GM18858 (cell line): ENCODE measurements around the gene USP13.

Experiments
- ATAC-seq: cut with Tn5 transposase; IDR thresholded peaks from one replicate; pipeline ENCODE4 v1.9.1; 2021; ENCODE audit not compliant: unreplicated experiment

USP13 gene

GRCh38 chr3:179791793-179792192 lies 139.0 kb downstream of the USP13 start:
- no peak for ATAC-seq

- no peak for ATAC-seq
Measured at GRCh38 chr3:179794355-179794754, 141.5 kb downstream of the USP13 start.

GRCh38 chr3:179796421-179796820 lies 143.6 kb downstream of the USP13 start:
- ATAC-seq, result no peak

- no peak for ATAC-seq
Measured at GRCh38 chr3:179797192-179797591, 144.4 kb downstream of the USP13 start.

GRCh38 chr3:179801263-179801662 lies 148.4 kb downstream of the USP13 start:
- ATAC-seq, result no peak

GRCh38 chr3:179801856-179802255 lies 149.0 kb downstream of the USP13 start:
- no peak for ATAC-seq

GRCh38 chr3:179806177-179806576 lies 153.3 kb downstream of the USP13 start:
- ATAC-seq, result no peak

- ATAC-seq, result no peak
Measured at GRCh38 chr3:179807588-179807987, 154.7 kb downstream of the USP13 start.

GRCh38 chr3:179809639-179810038 lies 156.8 kb downstream of the USP13 start:
- ATAC-seq, result no peak

GRCh38 chr3:179811321-179812095 lies 158.7 kb downstream of the USP13 start:
- peak; percentile 90 for ATAC-seq

- no peak for ATAC-seq
Measured at GRCh38 chr3:179812096-179812382, 159.2 kb downstream of the USP13 start.

GRCh38 chr3:179819379-179819778 lies 166.5 kb downstream of the USP13 start:
- no peak for ATAC-seq

- no peak for ATAC-seq
Measured at GRCh38 chr3:179822296-179822695, 169.5 kb downstream of the USP13 start.

- ATAC-seq, result no peak
Measured at GRCh38 chr3:179825527-179826246, 172.8 kb downstream of the USP13 start.

- no peak for ATAC-seq
Measured at GRCh38 chr3:179826247-179826637, 173.4 kb downstream of the USP13 start.

GRCh38 chr3:179828738-179829137 lies 175.9 kb downstream of the USP13 start:
- no peak for ATAC-seq

- no peak for ATAC-seq
Measured at GRCh38 chr3:179829401-179829800, 176.6 kb downstream of the USP13 start.

GRCh38 chr3:179832333-179832854 lies 179.6 kb downstream of the USP13 start:
- no peak for ATAC-seq

GRCh38 chr3:179833294-179833693 lies 180.5 kb downstream of the USP13 start:
- ATAC-seq, result no peak

GRCh38 chr3:179837374-179837773 lies 184.5 kb downstream of the USP13 start:
- ATAC-seq, result no peak
